Adipocyte (in vitro differentiated cells): ENCODE measurements around the gene ERP44.
"Not testable (repeated sequence)": the region's sequence is repeated elsewhere in the genome, so short reads cannot be mapped to it uniquely, and the experiment has no call there.

Experiments used
- DNase-seq: peaks from one replicate; pipeline ENCODE4 v3.0.0-alpha.2; 2015; ENCODE audit warnings: low read depth
- H3K27me3 ChIP-seq: replicated peaks from 2 replicates; pipeline ENCODE4 v1.7.0; 2013; ENCODE audit warnings: mild to moderate bottlenecking, low read length, moderate library complexity; ENCODE audit not compliant: control insufficient read depth, insufficient read depth
- H3K36me3 ChIP-seq: 2 replicates; pipeline ENCODE4 v1.7.0; 2013; ENCODE audit warnings: low read length, mild to moderate bottlenecking, moderate library complexity; ENCODE audit not compliant: control insufficient read depth, insufficient read depth, severe bottlenecking
- H3K4me1 ChIP-seq: 2 replicates; pipeline ENCODE4 v1.7.0; 2013; ENCODE audit warnings: mild to moderate bottlenecking, low read length, moderate library complexity; ENCODE audit not compliant: control insufficient read depth, insufficient read depth
- H3K4me3 ChIP-seq: 2 replicates; pipeline ENCODE4 v1.7.0; 2013; ENCODE audit warnings: mild to moderate bottlenecking, low read length, moderate library complexity
- H3K9ac ChIP-seq: 2 replicates; pipeline ENCODE4 v1.7.0; 2013; ENCODE audit warnings: mild to moderate bottlenecking, low read length, moderate library complexity
- H3K9me3 ChIP-seq: 2 replicates; pipeline ENCODE4 v1.7.0; 2013; ENCODE audit warnings: mild to moderate bottlenecking, low read length, moderate library complexity; ENCODE audit not compliant: control insufficient read depth

Gene ERP44

DNA sequence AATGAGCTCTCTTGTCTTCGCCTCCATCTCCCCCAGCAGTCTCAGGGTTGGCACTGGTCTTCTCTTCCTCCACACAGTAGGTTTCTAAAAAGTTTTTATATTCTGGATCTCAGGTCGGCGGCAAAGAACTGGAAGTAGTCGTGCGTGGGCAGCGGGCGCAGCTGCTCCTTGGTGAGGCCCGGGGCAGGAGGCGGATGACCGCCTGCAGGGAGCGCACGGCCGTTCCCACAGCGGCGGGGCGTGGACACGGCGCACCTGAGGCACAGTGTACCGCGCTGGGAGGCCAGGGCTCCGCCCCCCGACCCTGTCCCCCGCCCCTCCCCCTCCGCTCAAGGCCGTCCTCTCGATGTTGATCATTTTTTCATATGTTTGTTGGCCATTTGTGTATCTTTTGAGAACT is 99.9 kb downstream of the ERP44 start:
- no peaks in the 10 kb centered on the region for H3K27me3 ChIP-seq
- H3K9ac ChIP-seq, result no peak overlapping the region
- no peak for DNase-seq
- peaks cover 16% of the 10 kb centered on the region for H3K36me3 ChIP-seq
- no peaks in the 10 kb centered on the region for H3K4me1 ChIP-seq
- H3K9me3 ChIP-seq, result peaks cover 8% of the 10 kb centered on the region
- no peak overlapping the region for H3K4me3 ChIP-seq

DNA sequence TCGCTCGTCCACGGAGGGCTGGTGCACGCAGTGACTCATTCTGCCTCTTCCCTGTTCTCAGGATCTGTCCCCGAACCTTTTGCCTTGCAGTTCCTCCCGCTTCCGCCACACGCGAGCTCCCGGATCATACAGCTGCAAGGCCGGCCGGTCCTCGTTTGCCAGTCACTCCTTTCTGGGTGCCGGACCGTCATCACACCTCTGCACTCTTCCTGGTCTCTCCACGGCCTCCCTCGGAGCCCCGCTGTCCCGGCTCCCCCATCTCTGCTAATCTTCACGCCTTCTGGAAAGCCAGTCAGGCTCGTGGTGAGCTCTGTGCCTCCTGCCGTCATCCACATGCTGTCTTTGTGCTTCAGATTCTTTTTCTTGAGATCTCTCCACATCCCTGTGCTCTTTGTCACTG is 100.5 kb downstream of the ERP44 start:
- H3K36me3 ChIP-seq, result peaks cover 10% of the 10 kb centered on the region
- H3K9me3 ChIP-seq, result peaks cover 4% of the 10 kb centered on the region
- H3K27me3 ChIP-seq, result no peaks in the 10 kb centered on the region
- DNase-seq, result no peak
- no peak overlapping the region for H3K9ac ChIP-seq
- H3K4me1 ChIP-seq, result no peaks in the 10 kb centered on the region
- H3K4me3 ChIP-seq, result no peak overlapping the region

DNA sequence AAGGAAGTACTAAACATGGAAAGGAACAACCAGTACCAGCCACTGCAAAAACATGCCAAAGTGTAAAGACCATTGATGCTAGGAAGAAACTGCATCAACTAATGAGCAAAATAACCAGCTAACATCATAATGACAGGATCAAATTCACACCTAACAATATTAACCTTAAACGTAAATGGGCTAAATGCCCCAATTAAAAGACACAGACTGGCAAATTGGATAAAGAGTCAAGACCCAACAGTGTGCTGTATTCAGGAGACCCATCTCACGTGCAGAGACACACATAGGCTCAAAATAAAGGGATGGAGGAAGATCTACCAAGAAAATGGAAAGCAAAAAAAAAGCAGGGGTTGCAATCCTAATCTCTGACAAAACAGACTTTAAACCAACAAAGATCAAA is 108.3 kb downstream of the ERP44 start:
- not testable (repeated sequence) for H3K4me3 ChIP-seq, H3K27me3 ChIP-seq, H3K4me1 ChIP-seq, DNase-seq, H3K9ac ChIP-seq
- Histone ChIP-seq H3K9me3 (peaks cover 14% of the 10 kb centered on the region), H3K36me3 (peaks cover 13% of the 10 kb centered on the region)

DNA sequence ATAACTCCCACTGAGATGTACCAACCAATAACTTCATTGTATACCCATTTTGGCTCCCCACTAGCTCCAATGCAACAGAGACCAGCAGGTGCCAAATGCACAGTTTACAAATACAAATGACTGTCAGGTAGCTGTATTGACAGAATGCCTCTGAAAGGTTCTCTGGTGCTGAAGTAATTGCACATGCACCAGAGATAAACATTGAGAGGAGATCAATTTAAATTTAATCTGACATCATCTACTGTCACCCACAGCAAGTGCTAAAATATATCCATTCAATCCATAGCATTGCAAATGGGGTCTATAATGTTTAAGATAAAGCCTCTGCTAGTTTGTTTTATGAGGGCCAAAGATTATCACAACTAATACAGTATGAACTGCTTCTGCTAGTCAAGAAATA is 112.2 kb downstream of the ERP44 start:
- no peak overlapping the region for H3K9ac ChIP-seq
- peaks cover 27% of the 10 kb centered on the region for H3K36me3 ChIP-seq
- H3K4me3 ChIP-seq, result no peak overlapping the region
- DNase-seq, result no peak
- H3K4me1 ChIP-seq, result no peaks in the 10 kb centered on the region
- peaks cover 14% of the 10 kb centered on the region for H3K9me3 ChIP-seq
- no peaks in the 10 kb centered on the region for H3K27me3 ChIP-seq

DNA sequence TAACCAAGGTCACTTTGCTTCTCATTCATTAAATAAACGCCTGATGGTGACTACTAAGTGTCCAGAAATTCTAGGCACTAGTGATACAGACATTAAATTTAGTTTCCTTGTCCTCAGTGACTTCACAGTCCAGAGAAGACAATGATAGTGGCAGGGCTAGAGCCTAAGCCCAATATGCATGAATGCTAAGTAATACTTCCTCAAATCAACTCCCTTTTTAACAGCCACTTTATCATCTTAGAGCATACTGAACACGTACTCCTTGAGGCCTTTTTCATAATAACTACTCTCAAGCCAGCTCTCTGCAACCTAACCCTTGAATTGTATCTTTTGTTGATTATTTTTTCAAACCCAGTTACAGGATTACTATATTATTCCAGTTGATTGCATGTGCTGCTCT is 118.2 kb downstream of the ERP44 start:
- no peaks in the 10 kb centered on the region for H3K9me3 ChIP-seq
- no peak overlapping the region for H3K4me3 ChIP-seq
- H3K27me3 ChIP-seq, result no peaks in the 10 kb centered on the region
- H3K9ac ChIP-seq, result no peak overlapping the region
- H3K4me1 ChIP-seq, result no peaks in the 10 kb centered on the region
- no peak for DNase-seq
- peaks cover 16% of the 10 kb centered on the region for H3K36me3 ChIP-seq

DNA sequence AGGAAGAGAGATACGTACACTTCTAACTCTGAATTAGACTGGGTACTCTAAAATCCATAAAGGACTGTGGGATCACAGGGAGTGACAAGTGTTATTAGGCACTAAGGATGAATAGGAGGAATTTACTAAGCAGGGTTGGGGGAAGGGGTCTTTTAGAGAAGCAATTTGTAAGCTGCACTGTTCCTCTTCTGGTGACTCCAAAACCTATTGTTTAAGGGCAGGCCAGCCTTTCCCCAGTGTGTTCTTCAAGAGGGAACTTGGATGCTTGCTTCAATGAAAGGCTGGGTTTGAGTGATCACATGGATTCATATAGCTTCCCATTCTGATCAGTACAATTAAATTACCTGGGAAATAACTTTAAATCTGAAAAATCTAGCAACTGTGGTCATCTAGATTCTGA is 120.6 kb downstream of the ERP44 start:
- DNase-seq, result no peak
- no peaks in the 10 kb centered on the region for H3K27me3 ChIP-seq
- H3K4me3 ChIP-seq, result no peak overlapping the region
- no peak overlapping the region for H3K9ac ChIP-seq
- H3K36me3 ChIP-seq, result peaks cover 11% of the 10 kb centered on the region
- H3K9me3 ChIP-seq, result no peaks in the 10 kb centered on the region
- H3K4me1 ChIP-seq, result no peaks in the 10 kb centered on the region

DNA sequence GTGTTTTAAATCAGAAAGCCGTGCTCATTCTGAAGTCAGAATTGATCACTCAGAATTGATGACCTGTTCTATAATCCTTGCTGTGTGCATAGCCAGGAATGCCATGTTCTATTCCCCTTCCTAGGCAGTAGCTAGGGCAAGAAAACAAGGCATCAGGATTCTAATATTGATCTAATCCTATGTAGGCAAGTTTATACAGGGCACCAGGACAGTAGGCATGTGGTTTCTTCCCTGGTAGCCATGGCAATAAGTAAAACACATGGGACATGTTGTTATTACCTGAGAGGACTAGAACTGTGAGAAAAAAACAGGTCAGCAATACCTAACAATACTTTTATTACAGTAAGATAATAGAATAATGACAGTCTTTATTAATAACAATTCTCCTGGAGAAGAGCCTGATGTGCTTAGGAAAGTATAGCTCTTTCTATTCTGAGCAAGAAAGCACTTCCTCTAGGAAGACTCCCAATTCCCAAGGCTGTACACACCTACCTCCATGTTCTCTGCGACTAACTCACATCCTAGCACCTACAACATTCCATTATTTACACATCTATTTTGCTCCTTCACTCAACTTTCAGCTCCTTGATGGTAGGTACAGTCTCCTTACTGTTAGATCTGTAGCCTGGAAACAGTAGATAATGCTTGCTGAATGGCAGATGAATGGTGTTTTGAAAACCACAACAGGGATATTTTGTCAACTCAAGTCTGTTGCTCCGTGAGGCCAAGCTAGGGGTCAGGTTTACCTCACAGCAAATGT is 121.6 kb downstream of the ERP44 start:
- H3K36me3 ChIP-seq, result peaks cover 7% of the 10 kb centered on the region
- DNase-seq, result no peak
- no peaks in the 10 kb centered on the region for H3K27me3 ChIP-seq
- no peak overlapping the region for H3K9ac ChIP-seq
- H3K4me3 ChIP-seq, result no peak overlapping the region
- H3K9me3 ChIP-seq, result no peaks in the 10 kb centered on the region
- H3K4me1 ChIP-seq, result no peaks in the 10 kb centered on the region

DNA sequence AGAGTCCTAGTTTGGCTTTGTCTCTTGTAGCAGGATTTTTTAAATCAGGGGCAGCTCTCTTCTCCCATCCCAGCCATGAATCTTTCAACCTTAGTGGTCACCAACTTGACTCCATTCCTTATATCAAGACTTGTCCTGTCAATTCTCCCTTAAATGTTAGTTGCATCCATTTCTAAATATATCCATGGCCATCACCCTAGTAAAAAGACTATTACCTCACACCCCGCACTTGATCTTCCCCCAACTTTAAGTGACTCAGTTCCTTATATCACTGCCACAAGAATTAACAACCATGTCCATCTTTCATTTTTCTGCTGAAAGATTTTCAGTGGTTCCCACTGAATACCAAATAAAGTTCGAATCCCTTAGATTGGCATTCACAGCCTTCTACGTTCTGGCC is 125.3 kb downstream of the ERP44 start:
- peaks cover 27% of the 10 kb centered on the region for H3K36me3 ChIP-seq
- no peaks in the 10 kb centered on the region for H3K9me3 ChIP-seq
- no peak overlapping the region for H3K4me3 ChIP-seq
- no peak overlapping the region for H3K9ac ChIP-seq
- no peak for DNase-seq
- no peaks in the 10 kb centered on the region for H3K4me1 ChIP-seq
- H3K27me3 ChIP-seq, result no peaks in the 10 kb centered on the region

DNA sequence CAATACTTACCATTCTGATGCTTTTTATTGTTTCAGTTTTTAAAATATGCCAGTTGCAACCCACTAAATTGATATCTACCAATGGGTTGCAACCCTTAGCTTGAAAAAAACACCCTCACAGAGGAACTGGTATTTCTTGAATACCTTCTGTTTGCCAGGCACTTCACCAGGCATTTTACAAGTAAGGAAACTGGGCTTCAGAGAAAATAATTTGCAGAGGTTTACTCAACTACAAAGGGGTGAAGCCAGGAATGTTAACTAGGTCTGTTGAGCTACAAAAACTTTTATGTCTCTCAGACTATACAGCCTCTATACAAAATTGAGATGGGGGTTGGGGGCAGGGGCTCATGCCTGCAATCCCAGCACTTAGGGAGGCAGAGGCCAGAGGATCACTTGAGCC is 127.4 kb downstream of the ERP44 start:
- peaks cover 40% of the 10 kb centered on the region for H3K36me3 ChIP-seq
- H3K9me3 ChIP-seq, result no peaks in the 10 kb centered on the region
- no peak overlapping the region for H3K9ac ChIP-seq
- no peak overlapping the region for H3K4me3 ChIP-seq
- no peak for DNase-seq
- no peaks in the 10 kb centered on the region for H3K4me1 ChIP-seq
- no peaks in the 10 kb centered on the region for H3K27me3 ChIP-seq

DNA sequence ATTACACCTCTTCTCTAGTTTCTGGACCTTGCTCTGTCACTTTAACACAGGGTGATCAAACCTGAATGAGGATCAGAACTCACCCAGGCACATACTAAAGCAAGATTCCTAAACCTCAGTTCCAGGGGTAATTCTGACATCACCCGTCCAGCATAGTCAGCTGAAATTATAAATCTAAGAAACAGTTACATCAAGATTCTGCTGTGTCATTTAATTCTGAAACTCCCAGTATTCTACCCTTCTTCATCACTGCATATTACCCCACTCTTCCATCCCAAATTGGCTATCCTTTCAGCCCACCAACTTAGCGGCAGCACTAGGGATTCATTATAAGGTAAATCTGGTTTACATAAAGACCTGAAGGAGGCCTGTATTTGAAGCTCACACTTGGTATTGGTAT is 128.3 kb downstream of the ERP44 start:
- Histone ChIP-seq H3K27me3 (no peaks in the 10 kb centered on the region), H3K4me1 (no peaks in the 10 kb centered on the region), H3K9ac (no peak overlapping the region), H3K4me3 (no peak overlapping the region), H3K9me3 (no peaks in the 10 kb centered on the region), H3K36me3 (peaks cover 40% of the 10 kb centered on the region)
- DNase-seq, result no peak

DNA sequence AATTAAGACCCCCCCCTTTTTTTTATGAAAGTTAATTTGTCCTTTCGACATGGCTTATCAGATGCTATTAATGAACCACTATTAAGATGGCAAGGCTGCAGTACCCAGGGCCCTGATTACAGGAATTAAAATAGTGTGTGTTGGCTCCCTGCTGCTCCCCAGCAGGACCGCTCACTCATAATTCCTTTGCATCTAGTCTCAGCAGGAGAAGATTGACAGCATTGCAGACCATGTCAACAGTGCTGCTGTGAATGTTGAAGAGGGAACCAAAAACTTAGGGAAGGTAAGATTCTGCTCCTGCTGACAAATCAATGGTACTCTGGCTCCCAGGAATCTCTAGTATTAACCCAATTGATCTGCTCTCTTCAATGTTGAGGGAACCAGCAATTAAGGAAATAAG is 131.3 kb downstream of the ERP44 start:
- Histone ChIP-seq H3K4me3 (no peak overlapping the region), H3K4me1 (no peaks in the 10 kb centered on the region), H3K27me3 (no peaks in the 10 kb centered on the region), H3K36me3 (peaks cover 40% of the 10 kb centered on the region), H3K9ac (no peak overlapping the region), H3K9me3 (no peaks in the 10 kb centered on the region)
- DNase-seq, result no peak

DNA sequence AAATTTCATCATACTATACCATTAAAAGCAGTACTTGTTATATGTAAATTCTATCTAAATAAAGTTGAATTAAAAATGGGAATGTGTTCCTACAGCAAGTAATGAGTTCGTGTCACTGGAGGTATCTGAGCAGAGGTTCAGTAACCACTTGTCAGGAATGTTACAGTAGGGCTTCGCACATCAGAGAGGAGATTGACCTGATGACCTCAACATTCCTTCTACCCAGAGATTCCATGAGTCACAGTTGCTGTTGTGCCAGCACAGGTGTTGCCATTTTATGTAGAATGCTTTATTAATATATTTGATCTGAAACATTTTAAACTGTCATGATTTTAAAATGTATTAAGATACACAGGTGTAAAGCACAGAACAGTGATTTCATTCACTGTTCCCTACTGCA is 132.1 kb downstream of the ERP44 start:
- no peaks in the 10 kb centered on the region for H3K9me3 ChIP-seq
- H3K36me3 ChIP-seq, result peaks cover 40% of the 10 kb centered on the region
- H3K4me1 ChIP-seq, result no peaks in the 10 kb centered on the region
- no peak for DNase-seq
- H3K27me3 ChIP-seq, result no peaks in the 10 kb centered on the region
- no peak overlapping the region for H3K9ac ChIP-seq
- no peak overlapping the region for H3K4me3 ChIP-seq
